CD4-positive, alpha-beta T cell (primary cell): ENCODE results near the gene LPCAT4. TPM values are rescaled to one million over a fixed set of nuclear protein-coding genes. Genes with fewer than 3 reads are reported as not detected.

Experiments used
- ATAC-seq: fragments of 200-7000 bp; cut with Tn5 transposase; one replicate; pipeline ENCODE4 v1.10.0; 2022; ENCODE audit warnings: mild to moderate bottlenecking; ENCODE audit not compliant: poor library complexity
- CTCF ChIA-PET: fragments of 350-600 bp; sonication (Branson Sonifier 250); formaldehyde crosslinking; loops from one replicate; lab custom pipeline; 2021; ENCODE audit warnings: antibody characterized with exemption, inconsistent platforms; lab: Charles Lee
- POLR2A ChIA-PET: fragments of 350-600 bp; sonication (Branson Sonifier 250); formaldehyde crosslinking; loops from one replicate; lab custom pipeline; 2021; ENCODE audit warnings: antibody characterized with exemption, inconsistent platforms; lab: Charles Lee
- DNase-seq, 14 experiments: peaks; one replicate each; pipeline ENCODE4 v3.0.0-alpha.2; 2013 to 2020; ENCODE audit warnings: mixed read lengths in 2 of 14
- H3K27ac ChIP-seq, 2 donors: one replicate each; pipeline versions ENCODE4 v1.5.1 to v1.7.0; 2013; ENCODE audit warnings: low read length in 2 of 2, low read depth in 1 of 2, mild to moderate bottlenecking in 1 of 2
- H3K27me3 ChIP-seq, 2 experiments: 1 replicate in 1 of 2; 2 replicates in 1 of 2; pipeline versions ENCODE4 v1.6.1 to v1.7.0; 2013; ENCODE audit warnings: low read length in 2 of 2, control low read depth in 1 of 2, mild to moderate bottlenecking in 1 of 2, moderate library complexity in 1 of 2; ENCODE audit not compliant: insufficient read depth in 2 of 2, control insufficient read depth in 1 of 2
- H3K36me3 ChIP-seq: one replicate; pipeline ENCODE4 v1.6.1; 2013; ENCODE audit warnings: low read length, control low read depth; ENCODE audit not compliant: insufficient read depth
- H3K4me1 ChIP-seq: one replicate; pipeline ENCODE4 v1.6.1; 2013; ENCODE audit warnings: low read length, control low read depth; ENCODE audit not compliant: insufficient read depth
- H3K4me3 ChIP-seq: one replicate; pipeline ENCODE4 v1.5.1; 2013; ENCODE audit warnings: mild to moderate bottlenecking, low read length, moderate library complexity
- H3K9me3 ChIP-seq, 2 experiments: 1 replicate in 1 of 2; 2 replicates in 1 of 2; pipeline versions ENCODE4 v1.6.1 to v1.7.0; 2013; ENCODE audit warnings: low read length in 2 of 2, mild to moderate bottlenecking in 2 of 2, control low read depth in 1 of 2, moderate library complexity in 1 of 2; ENCODE audit not compliant: control insufficient read depth in 1 of 2, insufficient read depth in 1 of 2
- H3K27ac Mint-ChIP-seq: one replicate; pipeline ENCODE4 v1.8.0; 2020; ENCODE audit warnings: mixed read lengths
- H3K27me3 Mint-ChIP-seq: one replicate; pipeline ENCODE4 v1.8.0; 2021; ENCODE audit warnings: mixed read lengths
- H3K36me3 Mint-ChIP-seq: one replicate; pipeline ENCODE4 v1.8.0; 2021; ENCODE audit warnings: low read depth, mixed read lengths
- H3K4me1 Mint-ChIP-seq: one replicate; pipeline ENCODE4 v1.8.0; 2021; ENCODE audit warnings: low read depth, mixed read lengths
- H3K4me3 Mint-ChIP-seq: one replicate; pipeline ENCODE4 v1.8.0; 2020; ENCODE audit warnings: mild to moderate bottlenecking, mixed read lengths
- H3K9me3 Mint-ChIP-seq: one replicate; pipeline ENCODE4 v1.8.0; 2020; ENCODE audit warnings: mixed read lengths
- CTCF ChIP-seq: fragments of 200-600 bp; IDR thresholded peaks from one replicate; pipeline ENCODE4 v1.8.0; 2022; ENCODE audit warnings: antibody characterized with exemption, mild to moderate bottlenecking
- intact Hi-C, 2 experiments: fragments of 100-400 bp; cut with DNase I in 1 of 2; cut with micrococcal nuclease in 1 of 2; formaldehyde crosslinking; loops; one replicate each; pipeline versions ENCODE4 v1.15.1 to v1.9.0; 2023 to 2025; cut with DNase I, micrococcal nuclease
- total RNA-seq, 174 experiments: library from RNA in 2 of 174; stranded (reverse) in 2 of 174; gene quantifications; one replicate each; pipeline ENCODE4 v1.2.3 and lab custom pipeline; 2021 to 2026

Gene LPCAT4
- total RNA-seq, 2 experiments from 2014 or later: 41.0 to 45.2 TPM

- Mint-ChIP-seq H3K27ac (peak overlapping the region; percentile 82), H3K4me1 (peaks cover 80% of the 10 kb centered on the region), H3K9me3 (no peaks in the 10 kb centered on the region), H3K27me3 (no peaks in the 10 kb centered on the region), H3K4me3 (peak overlapping the region; percentile 10), H3K36me3 (peaks cover 8% of the 10 kb centered on the region)
- POLR2A ChIA-PET: interaction anchor here (1.4 to 7.4 kb wide), 8 partner anchors 9 to 227 kb away, joined by 3 to 127 read pairs (median 16); partner anchors contain the start of genes EMC7, KATNBL1, LPCAT4 and NOP10
- CTCF ChIA-PET: interaction anchor here (1.4 to 3.3 kb wide), 4 partner anchors 8 to 38 kb away, joined by 3 to 20 read pairs (median 10); partner anchors contain the start of genes LPCAT4, NOP10, NUTM1 and SLC12A6
- Histone ChIP-seq H3K36me3 (no peaks in the 10 kb centered on the region), H3K9me3 (no peaks in the 10 kb centered on the region), H3K4me1 (peaks cover 42% of the 10 kb centered on the region), H3K27me3 (no peaks in the 10 kb centered on the region), H3K27ac (peak overlapping the region; percentile 43 to 51), H3K4me3 (no peak overlapping the region)
- no peak for ATAC-seq
- intact Hi-C loops: no loop called here
- DNase-seq: no peak
- no peak for TF ChIP-seq CTCF
These were observed 38.0 kb downstream of the LPCAT4 start for GRCh38 chr15:34329006-34329405.

- H3K27me3 ChIP-seq: no peaks in the 10 kb centered on the region
- Mint-ChIP-seq H3K4me1 (peaks cover 75% of the 10 kb centered on the region), H3K27me3 (no peaks in the 10 kb centered on the region), H3K9me3 (no peaks in the 10 kb centered on the region), H3K36me3 (peaks cover 6% of the 10 kb centered on the region), H3K4me3 (peak overlapping the region; percentile 70), H3K27ac (peak overlapping the region; percentile 82)
- POLR2A ChIA-PET: interaction anchor here (1.5 to 7.4 kb wide), 7 partner anchors 10 to 118 kb away, joined by 3 to 127 read pairs (median 24); partner anchors contain the start of genes KATNBL1, LPCAT4, NOP10 and NUTM1
- no peaks in the 10 kb centered on the region for H3K9me3 ChIP-seq
- intact Hi-C loops: no loop called here
- H3K36me3 ChIP-seq: no peaks in the 10 kb centered on the region
- H3K27ac ChIP-seq: peak overlapping the region; percentile 43 to 51
- peak; percentile 32 for ATAC-seq
- TF ChIP-seq CTCF: no peak
- CTCF ChIA-PET: interaction anchor here (0.9 to 3.3 kb wide), 6 partner anchors 9 to 39 kb away, joined by 3 to 20 read pairs (median 5); partner anchors contain the start of genes LPCAT4, NOP10, NUTM1 and SLC12A6
- peak in 2 of 14 experiments; percentile 12 to 31 for DNase-seq
- peaks cover 31% of the 10 kb centered on the region for H3K4me1 ChIP-seq
- H3K4me3 ChIP-seq: peak overlapping the region; percentile 13
These were observed 39.1 kb downstream of the LPCAT4 start for GRCh38 chr15:34327906-34328305.

GRCh38 chr15:34325368-34325767 is 41.6 kb downstream of the LPCAT4 start:
- no peaks in the 10 kb centered on the region for H3K27me3 ChIP-seq
- TF ChIP-seq CTCF: no peak
- H3K4me1 ChIP-seq: peaks cover 20% of the 10 kb centered on the region
- ATAC-seq: no peak
- no peak for DNase-seq
- H3K4me1 Mint-ChIP-seq: peaks cover 69% of the 10 kb centered on the region
- H3K36me3 ChIP-seq: no peaks in the 10 kb centered on the region
- no peaks in the 10 kb centered on the region for H3K9me3 ChIP-seq
- H3K4me3 Mint-ChIP-seq: peak overlapping the region; percentile 54
- no peak overlapping the region for H3K4me3 ChIP-seq
- peak overlapping the region; percentile 82 for H3K27ac Mint-ChIP-seq
- no peaks in the 10 kb centered on the region for H3K36me3 Mint-ChIP-seq
- no peaks in the 10 kb centered on the region for H3K9me3 Mint-ChIP-seq
- POLR2A ChIA-PET: interaction anchor here (1.3 to 7.4 kb wide), 5 partner anchors 9 to 47 kb away, joined by 3 to 127 read pairs (median 3); partner anchors contain the start of genes NOP10, NUTM1 and SLC12A6
- CTCF ChIA-PET: no interaction called here
- no peaks in the 10 kb centered on the region for H3K27me3 Mint-ChIP-seq
- H3K27ac ChIP-seq: no peak overlapping the region
- intact Hi-C loops: no loop called here
